GM23338 (cell line): ENCODE results near the gene RASL10B.

Experiments used
- CTCF ChIP-seq, 2 experiments: fragments of 200-600 bp in 1 of 2; sonication (generic) in 1 of 2; conservative IDR thresholded peaks; 2 replicates each; pipeline versions ENCODE4 v1.5.1 to v1.6.1; 2016 to 2017; ENCODE audit warnings: antibody characterized with exemption in 2 of 2, low read depth in 2 of 2, mild to moderate bottlenecking in 2 of 2, moderate library complexity in 1 of 2
- EZH2 ChIP-seq: fragments of 200-600 bp; sonication (generic); IDR thresholded peaks from one replicate; pipeline ENCODE4 v1.8.0; 2017; ENCODE audit warnings: antibody characterized with exemption, mild to moderate bottlenecking, low read depth; ENCODE audit not compliant: unreplicated experiment
- EZH2phosphoT487 ChIP-seq: fragments of 200-600 bp; sonication (generic); IDR thresholded peaks from one replicate; pipeline ENCODE4 v1.8.1; 2018; ENCODE audit warnings: antibody characterized with exemption; ENCODE audit not compliant: unreplicated experiment

DNA sequence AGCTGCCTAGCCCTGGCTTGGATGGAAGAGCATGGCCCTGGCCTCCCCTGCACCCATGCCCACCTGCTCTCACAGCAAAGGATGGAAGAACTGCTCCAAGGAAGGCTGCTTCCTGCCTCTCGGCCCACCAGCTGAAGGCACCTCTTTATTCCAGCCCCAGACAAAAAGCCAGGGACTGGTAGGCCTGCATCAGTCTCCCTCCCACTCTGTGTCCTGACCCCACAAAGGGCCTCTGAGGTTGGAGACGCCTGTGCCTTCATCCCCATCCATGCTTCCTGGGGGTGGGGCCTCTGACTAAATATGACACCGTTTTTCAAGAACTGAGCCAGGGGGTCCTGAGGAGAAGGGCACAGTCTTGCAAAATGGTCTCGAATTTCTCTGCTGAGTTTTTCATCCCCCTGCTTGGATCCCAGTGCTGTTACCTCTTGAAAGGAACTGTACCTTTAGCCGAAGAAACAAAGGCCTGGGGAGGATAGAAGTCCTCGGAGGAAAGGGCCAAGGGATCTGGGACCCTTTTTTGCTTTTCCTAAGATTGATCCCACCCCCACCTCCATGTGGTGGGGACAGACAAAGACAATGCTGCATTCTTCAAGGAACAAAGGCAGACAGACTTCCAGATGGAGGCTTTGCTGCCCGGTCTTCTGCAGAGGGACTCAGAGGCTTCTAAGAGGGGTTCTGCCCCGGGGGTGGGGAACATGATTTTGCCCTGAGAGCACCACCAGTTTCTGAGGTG lies 34.5 kb downstream of the RASL10B start:
- no peak for TF ChIP-seq CTCF (conservative IDR thresholded peaks at IDR 0.05; ENCODE audit: low read depth in 2 of 2)
- no peak for TF ChIP-seq EZH2phosphoT487
- TF ChIP-seq EZH2: no peak
